ENCODE data around the gene ACTR1B. TPM values are rescaled to one million over a fixed set of nuclear protein-coding genes. Genes with fewer than 3 reads are reported as not detected.
A peak's percentile ranks its signal among the peaks of the same experiment; 100 is the strongest.

Gene ACTR1B
- total and polyA plus RNA-seq, 2 experiments from 2014 or later: 27.2 to 42.5 TPM

DNA sequence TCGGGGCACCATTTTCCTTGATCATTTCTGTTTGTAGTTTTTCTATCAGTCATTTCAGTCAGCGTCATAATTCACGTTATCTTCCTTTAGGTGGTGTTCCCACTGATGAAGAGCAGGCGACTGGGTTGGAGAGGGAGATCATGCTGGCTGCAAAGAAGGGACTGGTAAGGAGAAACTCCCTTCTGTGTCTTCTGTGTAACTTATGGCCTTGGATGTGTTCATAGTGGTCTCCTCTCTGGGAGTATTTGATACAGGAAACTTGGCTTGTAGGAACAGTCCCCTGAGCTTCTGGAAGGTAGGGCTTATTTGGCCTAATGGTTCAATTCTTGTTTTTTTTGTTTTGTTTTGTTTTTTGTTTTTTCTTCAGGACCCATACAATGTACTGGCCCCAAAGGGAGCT, 16.9 kb downstream of the ACTR1B start:
- H3K79me2 ChIP-seq (replicated peaks; ENCODE audit: insufficient read depth): peaks cover 14% of the 10 kb centered on the region
- H4K20me1 ChIP-seq (replicated peaks; ENCODE audit: insufficient read depth): no peaks in the 10 kb centered on the region
- H3K9me2 ChIP-seq (ENCODE audit: insufficient read depth): no peaks in the 10 kb centered on the region
- Mint-ChIP-seq H3K9me3 (no peaks in the 10 kb centered on the region; the same call in 2 of the 3 replicates), H3K4me3 (peak overlapping the region; percentile 96), H3K27ac (no peak overlapping the region), H3K36me3 (ENCODE audit: low read depth) (peaks cover 40% of the 10 kb centered on the region), H3K4me1 (peaks cover 5% of the 10 kb centered on the region; the same call in 2 of the 3 replicates), H3K27me3 (ENCODE audit: insufficient read depth, low read depth, poor library complexity) (peaks cover 5% of the 10 kb centered on the region)
- no peaks in the 10 kb centered on the region for H3K27me3 ChIP-seq (ENCODE audit: insufficient read depth)
- peaks cover 6% of the 10 kb centered on the region; the same call in 1 of the 2 replicates for H3K4me1 ChIP-seq (ENCODE audit: insufficient read depth)
- TF ChIP-seq ZNF331 (CRISPR knock-in tag; IDR thresholded peaks at IDR 0.05; ENCODE audit: low read depth): no peak
- no peak for TF ChIP-seq EZH2phosphoT487 (IDR thresholded peaks at IDR 0.05; ENCODE audit: unreplicated experiment)
- TF ChIP-seq EZH2 (IDR thresholded peaks at IDR 0.05; ENCODE audit: low read depth, unreplicated experiment): no peak
- no peak for TF ChIP-seq REST (IDR thresholded peaks at IDR 0.05; ENCODE audit: unreplicated experiment)
- no peak for TF ChIP-seq STAT1 (IDR thresholded peaks at IDR 0.05; ENCODE audit: unreplicated experiment)
- TF ChIP-seq, protein P1, sequence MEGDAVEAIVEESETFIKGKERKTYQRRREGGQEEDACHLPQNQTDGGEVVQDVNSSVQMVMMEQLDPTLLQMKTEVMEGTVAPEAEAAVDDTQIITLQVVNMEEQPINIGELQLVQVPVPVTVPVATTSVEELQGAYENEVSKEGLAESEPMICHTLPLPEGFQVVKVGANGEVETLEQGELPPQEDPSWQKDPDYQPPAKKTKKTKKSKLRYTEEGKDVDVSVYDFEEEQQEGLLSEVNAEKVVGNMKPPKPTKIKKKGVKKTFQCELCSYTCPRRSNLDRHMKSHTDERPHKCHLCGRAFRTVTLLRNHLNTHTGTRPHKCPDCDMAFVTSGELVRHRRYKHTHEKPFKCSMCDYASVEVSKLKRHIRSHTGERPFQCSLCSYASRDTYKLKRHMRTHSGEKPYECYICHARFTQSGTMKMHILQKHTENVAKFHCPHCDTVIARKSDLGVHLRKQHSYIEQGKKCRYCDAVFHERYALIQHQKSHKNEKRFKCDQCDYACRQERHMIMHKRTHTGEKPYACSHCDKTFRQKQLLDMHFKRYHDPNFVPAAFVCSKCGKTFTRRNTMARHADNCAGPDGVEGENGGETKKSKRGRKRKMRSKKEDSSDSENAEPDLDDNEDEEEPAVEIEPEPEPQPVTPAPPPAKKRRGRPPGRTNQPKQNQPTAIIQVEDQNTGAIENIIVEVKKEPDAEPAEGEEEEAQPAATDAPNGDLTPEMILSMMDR (conservative IDR thresholded peaks at IDR 0.05; ENCODE audit: low read depth in 2 of 2): no peak
- no peak for TF ChIP-seq ETS1 (IDR thresholded peaks at IDR 0.05)
- no peak for TF ChIP-seq ZNF462 (CRISPR knock-in tag; IDR thresholded peaks at IDR 0.05)
- no peak for TF ChIP-seq NANOG (IDR thresholded peaks at IDR 0.05; ENCODE audit: borderline replicate concordance)
- no peak for ATAC-seq
- H3K4me3 ChIP-seq: peak overlapping the region; percentile 78
- peak overlapping the region; percentile 96 for H3K4me2 ChIP-seq
- H3K27ac ChIP-seq (ENCODE audit: low read depth): no peak overlapping the region
- H2AFZ ChIP-seq: no peak overlapping the region
- H3K36me3 ChIP-seq (ENCODE audit: insufficient read depth): peaks cover 20% of the 10 kb centered on the region
- H3F3A ChIP-seq (replicated peaks; ENCODE audit: low read depth): no peaks in the 10 kb centered on the region
- DNase-seq (ENCODE audit: low spot score): no peak

Measured in GM23338 (cell line).